Osteoblast (primary cell): Measurements from ENCODE around the gene VGLL3. TPM values are rescaled to one million over a fixed set of nuclear protein-coding genes. Genes with fewer than 3 reads are reported as not detected.
"Not testable (repeated sequence)": the region's sequence is repeated elsewhere in the genome, so short reads cannot be mapped to it uniquely, and the experiment has no call there.

Experiments
- DNase-seq: peaks from one replicate; pipeline ENCODE4 v3.0.0; 2011; ENCODE audit warnings: low spot score, mixed read lengths; ENCODE audit not compliant: insufficient read length; ENCODE audit errors: missing footprints
- H2AFZ ChIP-seq: 2 replicates; pipeline ENCODE4 v1.6.0; 2011; ENCODE audit warnings: mild to moderate bottlenecking, low read length
- H3K27ac ChIP-seq: 2 replicates; pipeline ENCODE4 v1.5.1; 2011; ENCODE audit warnings: mild to moderate bottlenecking, low read depth, low read length, moderate library complexity
- H3K27me3 ChIP-seq: 2 replicates; pipeline ENCODE4 v1.6.0; 2012; ENCODE audit warnings: mild to moderate bottlenecking, control low read depth, inconsistent platforms, low read length, moderate library complexity; ENCODE audit not compliant: insufficient read depth
- H3K36me3 ChIP-seq: 2 replicates; pipeline ENCODE4 v1.5.1; 2011; ENCODE audit warnings: mild to moderate bottlenecking, low read length, control low read depth, moderate library complexity; ENCODE audit not compliant: insufficient read depth
- H3K4me1 ChIP-seq: 2 replicates; pipeline ENCODE4 v1.5.1; 2011; ENCODE audit warnings: mild to moderate bottlenecking, low read length, control low read depth, moderate library complexity; ENCODE audit not compliant: insufficient read depth
- H3K4me2 ChIP-seq: 2 replicates; pipeline ENCODE4 v1.6.0; 2011; ENCODE audit warnings: mild to moderate bottlenecking, low read length; ENCODE audit not compliant: insufficient read depth
- H3K4me3 ChIP-seq: fragments of 200-600 bp; sonication (generic); 3 replicates; pipeline ENCODE4 v1.5.1; 2012; ENCODE audit warnings: mild to moderate bottlenecking, low read length, inconsistent platforms; ENCODE audit not compliant: insufficient read depth
- H3K79me2 ChIP-seq: 2 replicates; pipeline ENCODE4 v1.6.0; 2012; ENCODE audit warnings: mild to moderate bottlenecking, low read length, control low read depth, inconsistent platforms; ENCODE audit not compliant: insufficient read depth
- H3K9me3 ChIP-seq: 2 replicates; pipeline ENCODE4 v1.5.1; 2011; ENCODE audit warnings: low read depth, low read length, control low read depth
- H4K20me1 ChIP-seq: 2 replicates; pipeline ENCODE4 v1.6.0; 2012; ENCODE audit warnings: mild to moderate bottlenecking, low read length, control low read depth; ENCODE audit not compliant: insufficient read depth
- total RNA-seq: library from RNA; depleted of rRNA; stranded (reverse); fragments of >200 nt; gene quantifications from 2 replicates; pipeline ENCODE4 v1.2.3, GENCODE V29; 2012
- TF ChIP-seq, protein P1 (sequence below): IDR thresholded peaks from 2 replicates; pipeline ENCODE4 v1.5.1; 2011; ENCODE audit warnings: mild to moderate bottlenecking, low read depth, low read length, moderate library complexity; ENCODE audit errors: extremely low read depth

The VGLL3 gene
- total RNA-seq, 1 donor: 242 TPM

DNA sequence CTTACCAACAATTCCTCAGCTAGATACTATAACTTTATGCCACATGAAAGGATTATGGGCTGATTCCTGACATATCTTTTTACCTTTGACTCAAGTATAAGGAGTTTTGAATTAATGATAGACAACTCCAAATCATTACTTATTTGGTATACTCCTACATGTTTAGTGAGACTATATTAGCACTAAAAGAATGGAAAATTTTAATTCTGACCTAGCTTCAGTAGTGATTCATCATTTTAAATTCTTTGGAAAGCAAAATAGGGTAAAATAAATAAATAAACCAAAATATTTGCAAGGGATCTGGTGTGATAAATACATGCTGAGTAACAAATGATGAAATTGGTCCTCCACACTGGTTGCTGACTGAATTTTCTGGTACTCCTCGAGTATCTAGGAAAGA lies 42.3 kb upstream of the VGLL3 start:
- Histone ChIP-seq H3K79me2 (no peaks in the 10 kb centered on the region), H3K27ac (no peak overlapping the region), H3K9me3 (no peaks in the 10 kb centered on the region), H3K27me3 (no peaks in the 10 kb centered on the region), H3K4me3 (no peak overlapping the region), H3K4me1 (no peaks in the 10 kb centered on the region), H4K20me1 (no peaks in the 10 kb centered on the region), H3K36me3 (no peaks in the 10 kb centered on the region), H2AFZ (no peak overlapping the region), H3K4me2 (no peak overlapping the region)
- TF ChIP-seq, protein P1, sequence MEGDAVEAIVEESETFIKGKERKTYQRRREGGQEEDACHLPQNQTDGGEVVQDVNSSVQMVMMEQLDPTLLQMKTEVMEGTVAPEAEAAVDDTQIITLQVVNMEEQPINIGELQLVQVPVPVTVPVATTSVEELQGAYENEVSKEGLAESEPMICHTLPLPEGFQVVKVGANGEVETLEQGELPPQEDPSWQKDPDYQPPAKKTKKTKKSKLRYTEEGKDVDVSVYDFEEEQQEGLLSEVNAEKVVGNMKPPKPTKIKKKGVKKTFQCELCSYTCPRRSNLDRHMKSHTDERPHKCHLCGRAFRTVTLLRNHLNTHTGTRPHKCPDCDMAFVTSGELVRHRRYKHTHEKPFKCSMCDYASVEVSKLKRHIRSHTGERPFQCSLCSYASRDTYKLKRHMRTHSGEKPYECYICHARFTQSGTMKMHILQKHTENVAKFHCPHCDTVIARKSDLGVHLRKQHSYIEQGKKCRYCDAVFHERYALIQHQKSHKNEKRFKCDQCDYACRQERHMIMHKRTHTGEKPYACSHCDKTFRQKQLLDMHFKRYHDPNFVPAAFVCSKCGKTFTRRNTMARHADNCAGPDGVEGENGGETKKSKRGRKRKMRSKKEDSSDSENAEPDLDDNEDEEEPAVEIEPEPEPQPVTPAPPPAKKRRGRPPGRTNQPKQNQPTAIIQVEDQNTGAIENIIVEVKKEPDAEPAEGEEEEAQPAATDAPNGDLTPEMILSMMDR: no peak
- no peak for DNase-seq

DNA sequence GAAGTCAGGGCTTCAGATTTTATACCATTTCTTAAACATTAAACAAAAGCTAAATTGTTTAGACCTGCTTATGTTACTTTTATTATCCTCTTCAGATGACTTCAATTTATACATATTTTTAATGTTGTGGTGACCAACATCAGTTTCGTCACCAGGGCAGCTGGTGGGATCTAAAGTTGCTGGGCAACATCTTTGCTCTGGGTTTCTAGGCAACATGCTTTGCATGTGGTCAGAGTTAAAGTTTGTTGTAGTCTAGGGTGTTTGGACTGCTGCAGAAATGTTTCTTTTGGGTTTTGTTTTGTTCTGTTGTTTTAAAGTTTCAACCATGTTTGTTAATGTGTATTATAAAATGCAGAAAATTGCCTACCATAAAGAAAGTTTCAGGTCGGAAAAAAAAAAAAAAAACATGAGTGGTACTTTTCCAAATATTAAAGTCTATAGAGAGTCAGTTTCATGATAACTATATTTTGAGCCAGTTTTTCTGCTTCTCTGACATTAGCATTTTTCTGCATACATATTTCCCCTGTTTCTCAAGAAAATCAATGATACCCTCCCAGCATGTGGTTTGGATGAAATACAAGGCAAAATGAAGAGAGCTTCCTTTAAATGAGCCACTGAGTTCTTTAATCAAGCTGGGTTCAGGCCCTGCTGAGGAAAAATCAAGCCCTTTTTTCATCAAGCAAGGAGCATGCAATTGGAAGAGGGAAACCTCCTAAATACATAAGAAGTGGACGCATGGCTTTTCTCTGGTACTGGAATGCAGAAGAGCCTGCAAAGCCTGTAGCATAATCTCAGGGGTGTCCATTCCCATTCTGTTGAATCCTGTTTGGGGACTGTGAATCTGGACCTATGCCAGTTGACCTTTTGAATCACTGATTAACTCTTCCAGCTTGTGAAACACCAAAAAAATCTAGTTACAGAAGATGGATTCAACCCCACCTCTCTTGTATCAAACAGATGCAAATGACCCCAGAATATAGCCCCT lies 35.0 kb upstream of the VGLL3 start:
- H3K4me2 ChIP-seq: no peak overlapping the region
- no peak overlapping the region for H2AFZ ChIP-seq
- H3K36me3 ChIP-seq: no peaks in the 10 kb centered on the region
- H3K9me3 ChIP-seq: no peaks in the 10 kb centered on the region
- no peaks in the 10 kb centered on the region for H3K79me2 ChIP-seq
- no peaks in the 10 kb centered on the region for H3K4me1 ChIP-seq
- TF ChIP-seq, protein P1: no peak
- no peak for DNase-seq
- H3K27me3 ChIP-seq: no peaks in the 10 kb centered on the region
- no peak overlapping the region for H3K27ac ChIP-seq
- no peaks in the 10 kb centered on the region for H4K20me1 ChIP-seq
- no peak overlapping the region for H3K4me3 ChIP-seq

DNA sequence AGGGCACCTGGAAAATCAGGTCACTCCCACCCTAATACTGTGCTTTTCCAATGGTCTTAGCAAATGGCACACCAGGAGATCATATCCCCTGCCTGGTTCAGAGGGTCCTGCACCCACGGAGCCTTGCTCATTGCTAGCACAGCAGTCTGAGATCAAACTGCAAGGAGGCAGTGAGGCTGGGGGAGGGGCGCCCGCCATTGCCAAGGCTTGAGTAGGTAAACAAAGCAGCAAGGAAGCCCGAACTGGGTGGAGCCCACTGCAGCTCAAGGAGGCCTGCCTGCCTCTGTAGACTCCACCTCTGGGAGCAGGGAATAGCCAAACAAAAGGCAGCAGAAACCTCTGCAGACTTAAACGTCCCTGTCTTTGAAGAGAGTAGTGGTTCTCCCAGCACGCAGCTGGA lies 26.4 kb upstream of the VGLL3 start:
- not testable (repeated sequence) for H3K27me3 ChIP-seq, H3K4me1 ChIP-seq, H3K36me3 ChIP-seq, H3K4me2 ChIP-seq, H3K9me3 ChIP-seq, H3K27ac ChIP-seq, H3K4me3 ChIP-seq, H3K79me2 ChIP-seq, DNase-seq, H4K20me1 ChIP-seq, H2AFZ ChIP-seq

DNA sequence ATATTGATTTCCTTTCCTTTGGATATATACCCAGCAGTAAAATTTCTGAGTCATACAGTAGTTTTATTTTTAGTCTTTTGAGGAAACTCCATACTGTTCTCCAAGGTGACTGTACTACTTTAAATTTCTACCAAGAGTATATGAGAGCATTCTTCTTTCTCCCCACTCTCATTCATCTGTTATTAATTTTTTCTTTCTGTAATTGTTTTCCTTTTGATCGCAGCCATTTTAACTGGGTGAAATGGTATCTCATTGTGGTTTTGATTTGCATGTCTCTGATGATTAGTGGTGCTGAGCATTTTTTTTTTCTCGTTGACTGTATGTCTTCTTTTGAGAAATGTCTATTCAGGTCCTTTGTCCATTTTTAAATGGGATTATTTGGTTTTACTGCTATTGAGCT lies 18.3 kb upstream of the VGLL3 start:
- Histone ChIP-seq H3K36me3 (no peaks in the 10 kb centered on the region), H3K27me3 (peaks cover 2% of the 10 kb centered on the region), H3K79me2 (no peaks in the 10 kb centered on the region), H4K20me1 (no peaks in the 10 kb centered on the region), H2AFZ (no peak overlapping the region), H3K9me3 (no peaks in the 10 kb centered on the region), H3K4me3 (no peak overlapping the region), H3K27ac (no peak overlapping the region), H3K4me2 (no peak overlapping the region), H3K4me1 (no peaks in the 10 kb centered on the region)
- TF ChIP-seq, protein P1: no peak
- no peak for DNase-seq
